ENCODE results near the gene CCDC183. TPM values are rescaled to one million over a fixed set of nuclear protein-coding genes. Genes with fewer than 3 reads are reported as not detected.
"Not testable (repeated sequence)": the region's sequence is repeated elsewhere in the genome, so short reads cannot be mapped to it uniquely, and the experiment has no call there.

The CCDC183 gene
- total and polyA plus RNA-seq, 5 donors from 2014 or later: 0.16 to 2.3 (median 0.65) TPM; not detected in 1

- H3K9me3 ChIP-seq (ENCODE audit: control insufficient read depth in 2 of 2, low read length in 2 of 2): no peaks in the 10 kb centered on the region
- no peak overlapping the region for H3K4me3 ChIP-seq (ENCODE audit: low read depth, low read length)
- peaks cover 0 to 3% (median 0%) of the 10 kb centered on the region in 7 donors for H3K9me3 Mint-ChIP-seq
- H3K4me1 Mint-ChIP-seq: peaks cover 0 to 5% (median 0%) of the 10 kb centered on the region in 4 donors
- no peak overlapping the region for H3K4me3 Mint-ChIP-seq
- DNase-seq (no peak), ATAC-seq (ENCODE audit: low read depth in 2 of 2) (no peak)
- no peak overlapping the region for H3K27ac Mint-ChIP-seq
- peaks cover 25% of the 10 kb centered on the region for H3K27me3 Mint-ChIP-seq
- no peaks in the 10 kb centered on the region for H3K4me1 ChIP-seq (ENCODE audit: control insufficient read depth, insufficient read depth, low read length, poor library complexity, severe bottlenecking)
- H3K27ac ChIP-seq (ENCODE audit: insufficient read depth, low read length, poor library complexity, severe bottlenecking): no peak overlapping the region
- no peaks in the 10 kb centered on the region for H3K36me3 ChIP-seq (ENCODE audit: control insufficient read depth, insufficient read depth, low read length)
- no peaks in the 10 kb centered on the region for H3K36me3 Mint-ChIP-seq
- H3K27me3 ChIP-seq (ENCODE audit: control insufficient read depth, insufficient read depth, low read length): peaks cover 3% of the 10 kb centered on the region
Measured at GRCh38 chr9:136779808-136780207, 16.3 kb upstream of the CCDC183 start.

DNA sequence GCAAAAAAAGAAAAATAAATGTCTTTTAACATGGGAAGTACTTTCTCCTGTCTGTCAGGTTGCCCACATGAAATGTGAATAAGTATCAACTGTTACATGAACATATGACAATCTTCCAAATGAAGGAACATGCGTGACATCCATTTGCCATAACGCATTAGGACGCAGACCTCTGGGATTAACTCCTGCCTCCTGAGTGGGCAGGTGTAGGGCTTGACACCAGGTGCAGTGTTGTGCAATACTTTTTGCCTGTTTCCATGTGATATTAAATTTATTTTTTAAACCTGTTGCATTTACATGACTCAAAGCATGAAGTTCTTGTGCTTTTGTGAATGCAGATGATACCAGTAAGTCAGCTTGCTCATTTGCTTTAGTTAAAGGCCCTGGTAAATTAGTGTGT is 13.7 kb upstream of the CCDC183 start:
- H3K4me3 Mint-ChIP-seq: no peak overlapping the region

GRCh38 chr9:136784249-136784996 is 11.7 kb upstream of the CCDC183 start:
- Mint-ChIP-seq H3K27ac (no peak overlapping the region), H3K4me3 (no peak overlapping the region), H3K9me3 (no peaks in the 10 kb centered on the region), H3K27me3 (peaks cover 23% of the 10 kb centered on the region), H3K4me1 (peaks cover 0 to 9% (median 6%) of the 10 kb centered on the region in 4 donors), H3K36me3 (no peaks in the 10 kb centered on the region)
- ATAC-seq (ENCODE audit: low read depth in 2 of 2): no peak
- no peak overlapping the region for H3K27ac ChIP-seq (ENCODE audit: insufficient read depth, low read length, poor library complexity, severe bottlenecking)
- H3K4me1 ChIP-seq (ENCODE audit: control insufficient read depth, insufficient read depth, low read length, poor library complexity, severe bottlenecking): peaks cover 6% of the 10 kb centered on the region
- H3K36me3 ChIP-seq (ENCODE audit: control insufficient read depth, insufficient read depth, low read length): no peaks in the 10 kb centered on the region
- no peaks in the 10 kb centered on the region for H3K27me3 ChIP-seq (ENCODE audit: control insufficient read depth, insufficient read depth, low read length)
- no peak overlapping the region for H3K4me3 ChIP-seq (ENCODE audit: low read depth, low read length)
- H3K9me3 ChIP-seq (ENCODE audit: control insufficient read depth in 2 of 2, low read length in 2 of 2): no peaks in the 10 kb centered on the region
- peak in 1 of 3 donors; percentile 41 for DNase-seq

More for the DNA sequence above, 13.7 kb upstream of the CCDC183 start:
- peaks cover 1% of the 10 kb centered on the region for H3K4me1 ChIP-seq (ENCODE audit: control insufficient read depth, insufficient read depth, low read length, poor library complexity, severe bottlenecking)
- no peak overlapping the region for H3K4me3 ChIP-seq (ENCODE audit: low read depth, low read length)
- Mint-ChIP-seq H3K27ac (no peak overlapping the region), H3K4me1 (peaks cover 0 to 8% (median 1%) of the 10 kb centered on the region in 4 donors), H3K36me3 (no peaks in the 10 kb centered on the region), H3K9me3 (peaks cover 0 to 2% (median 0%) of the 10 kb centered on the region in 7 donors), H3K27me3 (peaks cover 32% of the 10 kb centered on the region)
- ATAC-seq (ENCODE audit: low read depth in 2 of 2) (no peak), DNase-seq (no peak)
- H3K27me3 ChIP-seq (ENCODE audit: control insufficient read depth, insufficient read depth, low read length): peaks cover 3% of the 10 kb centered on the region
- no peaks in the 10 kb centered on the region for H3K9me3 ChIP-seq (ENCODE audit: control insufficient read depth in 2 of 2, low read length in 2 of 2)
- no peak overlapping the region for H3K27ac ChIP-seq (ENCODE audit: insufficient read depth, low read length, poor library complexity, severe bottlenecking)
- no peaks in the 10 kb centered on the region for H3K36me3 ChIP-seq (ENCODE audit: control insufficient read depth, insufficient read depth, low read length)

- Histone ChIP-seq H3K36me3 (ENCODE audit: control insufficient read depth, insufficient read depth, low read length) (no peaks in the 10 kb centered on the region), H3K4me3 (ENCODE audit: low read depth, low read length) (no peak overlapping the region), H3K4me1 (ENCODE audit: control insufficient read depth, insufficient read depth, low read length, poor library complexity, severe bottlenecking) (peaks cover 6% of the 10 kb centered on the region), H3K27me3 (ENCODE audit: control insufficient read depth, insufficient read depth, low read length) (no peaks in the 10 kb centered on the region), H3K27ac (ENCODE audit: insufficient read depth, low read length, poor library complexity, severe bottlenecking) (no peak overlapping the region), H3K9me3 (ENCODE audit: control insufficient read depth in 2 of 2, low read length in 2 of 2) (no peaks in the 10 kb centered on the region)
- peaks cover 19% of the 10 kb centered on the region for H3K27me3 Mint-ChIP-seq
- H3K9me3 Mint-ChIP-seq: no peaks in the 10 kb centered on the region
- H3K4me3 Mint-ChIP-seq: no peak overlapping the region
- ATAC-seq (ENCODE audit: low read depth in 2 of 2) (peak in 1 of 2 donors; percentile 73), DNase-seq (peak in 2 of 3 donors; percentile 35 to 40)
- peaks cover 0 to 9% (median 6%) of the 10 kb centered on the region in 4 donors for H3K4me1 Mint-ChIP-seq
- no peaks in the 10 kb centered on the region for H3K36me3 Mint-ChIP-seq
- H3K27ac Mint-ChIP-seq: no peak overlapping the region
Measured at GRCh38 chr9:136784997-136785361, 11.2 kb upstream of the CCDC183 start.

GRCh38 chr9:136785565-136786355 is 10.4 kb upstream of the CCDC183 start:
- H3K36me3 Mint-ChIP-seq; ATAC-seq (ENCODE audit: low read depth in 2 of 2); H3K36me3 ChIP-seq (ENCODE audit: control insufficient read depth, insufficient read depth, low read length); H3K27me3 ChIP-seq (ENCODE audit: control insufficient read depth, insufficient read depth, low read length); H3K27ac ChIP-seq (ENCODE audit: insufficient read depth, low read length, poor library complexity, severe bottlenecking); DNase-seq; H3K4me3 Mint-ChIP-seq; H3K9me3 Mint-ChIP-seq; H3K27ac Mint-ChIP-seq; H3K4me3 ChIP-seq (ENCODE audit: low read depth, low read length); H3K9me3 ChIP-seq (ENCODE audit: control insufficient read depth in 2 of 2, low read length in 2 of 2): not testable (repeated sequence)
- peaks cover 12% of the 10 kb centered on the region for H3K4me1 ChIP-seq (ENCODE audit: control insufficient read depth, insufficient read depth, low read length, poor library complexity, severe bottlenecking)
- Mint-ChIP-seq H3K27me3 (peaks cover 19% of the 10 kb centered on the region), H3K4me1 (peaks cover 5 to 14% (median 7%) of the 10 kb centered on the region in 4 donors)

DNA sequence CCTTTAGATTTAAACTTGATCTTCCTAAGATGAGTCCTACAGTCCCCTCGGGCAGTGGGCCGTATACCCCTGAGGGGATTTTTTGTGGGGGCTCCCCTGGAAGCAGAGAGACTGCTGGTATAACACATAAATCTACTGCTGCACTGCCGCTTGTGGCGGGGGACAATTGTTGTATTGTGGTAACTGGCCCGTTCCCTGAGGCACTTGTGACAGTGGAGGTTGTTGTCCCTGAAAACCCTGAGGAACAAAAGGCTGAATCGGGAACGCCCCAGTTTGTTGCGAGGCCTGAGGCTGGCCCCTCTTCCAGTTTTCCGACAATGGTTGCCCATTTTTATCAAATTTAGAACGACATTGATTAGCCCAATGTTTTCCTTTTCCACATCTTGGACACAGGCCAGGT is 9.7 kb upstream of the CCDC183 start:
- H3K9me3 ChIP-seq (ENCODE audit: control insufficient read depth in 2 of 2, low read length in 2 of 2): no peaks in the 10 kb centered on the region
- H3K27me3 ChIP-seq (ENCODE audit: control insufficient read depth, insufficient read depth, low read length): no peaks in the 10 kb centered on the region
- Mint-ChIP-seq H3K27me3 (peaks cover 19% of the 10 kb centered on the region), H3K4me3 (no peak overlapping the region), H3K27ac (no peak overlapping the region), H3K9me3 (no peaks in the 10 kb centered on the region), H3K4me1 (peaks cover 5 to 19% (median 10%) of the 10 kb centered on the region in 4 donors), H3K36me3 (no peaks in the 10 kb centered on the region)
- peaks cover 14% of the 10 kb centered on the region for H3K4me1 ChIP-seq (ENCODE audit: control insufficient read depth, insufficient read depth, low read length, poor library complexity, severe bottlenecking)
- DNase-seq (no peak), ATAC-seq (ENCODE audit: low read depth in 2 of 2) (no peak)
- no peak overlapping the region for H3K27ac ChIP-seq (ENCODE audit: insufficient read depth, low read length, poor library complexity, severe bottlenecking)
- no peak overlapping the region for H3K4me3 ChIP-seq (ENCODE audit: low read depth, low read length)
- H3K36me3 ChIP-seq (ENCODE audit: control insufficient read depth, insufficient read depth, low read length): no peaks in the 10 kb centered on the region

DNA sequence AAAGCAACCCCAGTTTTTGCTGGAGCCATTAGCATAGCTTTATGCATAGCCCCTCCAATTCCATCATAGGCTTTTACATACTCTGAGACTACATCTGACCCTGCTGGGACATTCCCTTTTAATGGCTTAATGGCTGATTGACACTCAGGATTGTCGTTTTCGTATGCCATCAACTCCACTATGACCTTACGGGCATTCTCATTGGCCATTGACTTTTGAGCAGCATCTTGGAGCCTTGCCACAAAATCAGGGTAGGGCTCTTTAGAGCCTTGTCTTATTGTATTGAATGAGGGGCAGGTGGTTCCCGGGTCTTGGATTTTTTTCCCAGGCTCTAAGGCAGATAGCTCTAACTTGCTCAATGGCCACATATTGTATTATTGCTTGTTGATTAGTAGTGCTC is 9.2 kb upstream of the CCDC183 start:
- not testable (repeated sequence) for H3K27ac ChIP-seq (ENCODE audit: insufficient read depth, low read length, poor library complexity, severe bottlenecking); DNase-seq; H3K27ac Mint-ChIP-seq; H3K4me3 ChIP-seq (ENCODE audit: low read depth, low read length); H3K36me3 ChIP-seq (ENCODE audit: control insufficient read depth, insufficient read depth, low read length); H3K4me3 Mint-ChIP-seq; H3K36me3 Mint-ChIP-seq; H3K9me3 Mint-ChIP-seq; ATAC-seq (ENCODE audit: low read depth in 2 of 2); H3K27me3 ChIP-seq (ENCODE audit: control insufficient read depth, insufficient read depth, low read length); H3K9me3 ChIP-seq (ENCODE audit: control insufficient read depth in 2 of 2, low read length in 2 of 2)
- peaks cover 20% of the 10 kb centered on the region for H3K4me1 ChIP-seq (ENCODE audit: control insufficient read depth, insufficient read depth, low read length, poor library complexity, severe bottlenecking)
- Mint-ChIP-seq H3K4me1 (peaks cover 5 to 22% (median 10%) of the 10 kb centered on the region in 4 donors), H3K27me3 (peaks cover 18% of the 10 kb centered on the region)
